K562 (cell line): ENCODE measurements around the gene TMEM135. TPM values are rescaled to one million over a fixed set of nuclear protein-coding genes. Genes with fewer than 3 reads are reported as not detected.

Source experiments
- E4F1 ChIP-seq: fragments of 250-450 bp; sonication (Bioruptor Pico); IDR thresholded peaks from 2 replicates; pipeline ENCODE4 v1.5.0; 2021; ENCODE audit warnings: mild to moderate bottlenecking, borderline replicate concordance
- EWSR1 ChIP-seq: fragments of 450-650 bp; IDR thresholded peaks from 2 replicates; pipeline ENCODE4 v1.6.1; 2018; ENCODE audit warnings: borderline replicate concordance, mild to moderate bottlenecking, low read depth, moderate library complexity; ENCODE audit not compliant: partially characterized antibody
- TCF7L2 ChIP-seq: fragments of 150-350 bp; IDR thresholded peaks from 2 replicates; pipeline ENCODE4 v1.6.1; 2016; ENCODE audit warnings: low read depth, mild to moderate bottlenecking, low read length, moderate library complexity
- TEAD2 ChIP-seq: fragments of 450-650 bp; IDR thresholded peaks from 2 replicates; pipeline ENCODE4 v1.6.1; 2016; ENCODE audit warnings: missing genetic modification characterization, control low read depth, missing compliant biosample characterization
- polyA plus RNA-seq, 8 experiments: library from polyadenylated mRNA; depleted of rRNA in 4 of 8; stranded (reverse) in 5 of 8; unstranded in 3 of 8; fragments of >200 nt; fragmentation: Nextera tagmentation in 2 of 8; fragmentation: Illumina TruSeq in 1 of 8; extraction: Ambion mirVana in 2 of 8; extraction: Trizol in 1 of 8; gene quantifications; 2 replicates each; pipeline versions ENCODE4 v1.2.1 to v1.2.3, GENCODE V29; 2011 to 2014; ENCODE audit warnings: inconsistent platforms in 1 of 8, missing spikeins in 1 of 8
- total RNA-seq, 7 experiments: library from RNA; depleted of rRNA in 6 of 7; stranded (reverse); fragments of >200 nt in 6 of 7; fragmentation: Illumina TruSeq in 2 of 7; extraction: Trizol in 2 of 7; gene quantifications; 2 replicates each; pipeline versions ENCODE4 v1.2.1 to v1.2.3, GENCODE V29; 2011 to 2021; ENCODE audit warnings: low replicate concordance in 1 of 7
- TF ChIP-seq, protein P1 (sequence below): fragments of 450-650 bp; IDR thresholded peaks from 2 replicates; pipeline ENCODE4 v1.7.1; 2018; ENCODE audit warnings: mild to moderate bottlenecking, low read depth; ENCODE audit not compliant: partially characterized antibody
- TF ChIP-seq, protein P2 (sequence below): fragments of 450-650 bp; IDR thresholded peaks from 2 replicates; pipeline ENCODE4 v1.6.1; 2016; ENCODE audit warnings: mild to moderate bottlenecking, moderate library complexity

The TMEM135 gene
- total and polyA plus RNA-seq, 9 of the 15 experiments (the other 6 are each of a cell fraction or from before 2014, with no cell fraction given) = 17.3 to 53.6 (median 24.9) TPM

- TF ChIP-seq, protein P1, sequence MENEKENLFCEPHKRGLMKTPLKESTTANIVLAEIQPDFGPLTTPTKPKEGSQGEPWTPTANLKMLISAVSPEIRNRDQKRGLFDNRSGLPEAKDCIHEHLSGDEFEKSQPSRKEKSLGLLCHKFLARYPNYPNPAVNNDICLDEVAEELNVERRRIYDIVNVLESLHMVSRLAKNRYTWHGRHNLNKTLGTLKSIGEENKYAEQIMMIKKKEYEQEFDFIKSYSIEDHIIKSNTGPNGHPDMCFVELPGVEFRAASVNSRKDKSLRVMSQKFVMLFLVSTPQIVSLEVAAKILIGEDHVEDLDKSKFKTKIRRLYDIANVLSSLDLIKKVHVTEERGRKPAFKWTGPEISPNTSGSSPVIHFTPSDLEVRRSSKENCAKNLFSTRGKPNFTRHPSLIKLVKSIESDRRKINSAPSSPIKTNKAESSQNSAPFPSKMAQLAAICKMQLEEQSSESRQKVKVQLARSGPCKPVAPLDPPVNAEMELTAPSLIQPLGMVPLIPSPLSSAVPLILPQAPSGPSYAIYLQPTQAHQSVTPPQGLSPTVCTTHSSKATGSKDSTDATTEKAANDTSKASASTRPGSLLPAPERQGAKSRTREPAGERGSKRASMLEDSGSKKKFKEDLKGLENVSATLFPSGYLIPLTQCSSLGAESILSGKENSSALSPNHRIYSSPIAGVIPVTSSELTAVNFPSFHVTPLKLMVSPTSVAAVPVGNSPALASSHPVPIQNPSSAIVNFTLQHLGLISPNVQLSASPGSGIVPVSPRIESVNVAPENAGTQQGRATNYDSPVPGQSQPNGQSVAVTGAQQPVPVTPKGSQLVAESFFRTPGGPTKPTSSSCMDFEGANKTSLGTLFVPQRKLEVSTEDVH = no peak
- TF ChIP-seq, protein P2, sequence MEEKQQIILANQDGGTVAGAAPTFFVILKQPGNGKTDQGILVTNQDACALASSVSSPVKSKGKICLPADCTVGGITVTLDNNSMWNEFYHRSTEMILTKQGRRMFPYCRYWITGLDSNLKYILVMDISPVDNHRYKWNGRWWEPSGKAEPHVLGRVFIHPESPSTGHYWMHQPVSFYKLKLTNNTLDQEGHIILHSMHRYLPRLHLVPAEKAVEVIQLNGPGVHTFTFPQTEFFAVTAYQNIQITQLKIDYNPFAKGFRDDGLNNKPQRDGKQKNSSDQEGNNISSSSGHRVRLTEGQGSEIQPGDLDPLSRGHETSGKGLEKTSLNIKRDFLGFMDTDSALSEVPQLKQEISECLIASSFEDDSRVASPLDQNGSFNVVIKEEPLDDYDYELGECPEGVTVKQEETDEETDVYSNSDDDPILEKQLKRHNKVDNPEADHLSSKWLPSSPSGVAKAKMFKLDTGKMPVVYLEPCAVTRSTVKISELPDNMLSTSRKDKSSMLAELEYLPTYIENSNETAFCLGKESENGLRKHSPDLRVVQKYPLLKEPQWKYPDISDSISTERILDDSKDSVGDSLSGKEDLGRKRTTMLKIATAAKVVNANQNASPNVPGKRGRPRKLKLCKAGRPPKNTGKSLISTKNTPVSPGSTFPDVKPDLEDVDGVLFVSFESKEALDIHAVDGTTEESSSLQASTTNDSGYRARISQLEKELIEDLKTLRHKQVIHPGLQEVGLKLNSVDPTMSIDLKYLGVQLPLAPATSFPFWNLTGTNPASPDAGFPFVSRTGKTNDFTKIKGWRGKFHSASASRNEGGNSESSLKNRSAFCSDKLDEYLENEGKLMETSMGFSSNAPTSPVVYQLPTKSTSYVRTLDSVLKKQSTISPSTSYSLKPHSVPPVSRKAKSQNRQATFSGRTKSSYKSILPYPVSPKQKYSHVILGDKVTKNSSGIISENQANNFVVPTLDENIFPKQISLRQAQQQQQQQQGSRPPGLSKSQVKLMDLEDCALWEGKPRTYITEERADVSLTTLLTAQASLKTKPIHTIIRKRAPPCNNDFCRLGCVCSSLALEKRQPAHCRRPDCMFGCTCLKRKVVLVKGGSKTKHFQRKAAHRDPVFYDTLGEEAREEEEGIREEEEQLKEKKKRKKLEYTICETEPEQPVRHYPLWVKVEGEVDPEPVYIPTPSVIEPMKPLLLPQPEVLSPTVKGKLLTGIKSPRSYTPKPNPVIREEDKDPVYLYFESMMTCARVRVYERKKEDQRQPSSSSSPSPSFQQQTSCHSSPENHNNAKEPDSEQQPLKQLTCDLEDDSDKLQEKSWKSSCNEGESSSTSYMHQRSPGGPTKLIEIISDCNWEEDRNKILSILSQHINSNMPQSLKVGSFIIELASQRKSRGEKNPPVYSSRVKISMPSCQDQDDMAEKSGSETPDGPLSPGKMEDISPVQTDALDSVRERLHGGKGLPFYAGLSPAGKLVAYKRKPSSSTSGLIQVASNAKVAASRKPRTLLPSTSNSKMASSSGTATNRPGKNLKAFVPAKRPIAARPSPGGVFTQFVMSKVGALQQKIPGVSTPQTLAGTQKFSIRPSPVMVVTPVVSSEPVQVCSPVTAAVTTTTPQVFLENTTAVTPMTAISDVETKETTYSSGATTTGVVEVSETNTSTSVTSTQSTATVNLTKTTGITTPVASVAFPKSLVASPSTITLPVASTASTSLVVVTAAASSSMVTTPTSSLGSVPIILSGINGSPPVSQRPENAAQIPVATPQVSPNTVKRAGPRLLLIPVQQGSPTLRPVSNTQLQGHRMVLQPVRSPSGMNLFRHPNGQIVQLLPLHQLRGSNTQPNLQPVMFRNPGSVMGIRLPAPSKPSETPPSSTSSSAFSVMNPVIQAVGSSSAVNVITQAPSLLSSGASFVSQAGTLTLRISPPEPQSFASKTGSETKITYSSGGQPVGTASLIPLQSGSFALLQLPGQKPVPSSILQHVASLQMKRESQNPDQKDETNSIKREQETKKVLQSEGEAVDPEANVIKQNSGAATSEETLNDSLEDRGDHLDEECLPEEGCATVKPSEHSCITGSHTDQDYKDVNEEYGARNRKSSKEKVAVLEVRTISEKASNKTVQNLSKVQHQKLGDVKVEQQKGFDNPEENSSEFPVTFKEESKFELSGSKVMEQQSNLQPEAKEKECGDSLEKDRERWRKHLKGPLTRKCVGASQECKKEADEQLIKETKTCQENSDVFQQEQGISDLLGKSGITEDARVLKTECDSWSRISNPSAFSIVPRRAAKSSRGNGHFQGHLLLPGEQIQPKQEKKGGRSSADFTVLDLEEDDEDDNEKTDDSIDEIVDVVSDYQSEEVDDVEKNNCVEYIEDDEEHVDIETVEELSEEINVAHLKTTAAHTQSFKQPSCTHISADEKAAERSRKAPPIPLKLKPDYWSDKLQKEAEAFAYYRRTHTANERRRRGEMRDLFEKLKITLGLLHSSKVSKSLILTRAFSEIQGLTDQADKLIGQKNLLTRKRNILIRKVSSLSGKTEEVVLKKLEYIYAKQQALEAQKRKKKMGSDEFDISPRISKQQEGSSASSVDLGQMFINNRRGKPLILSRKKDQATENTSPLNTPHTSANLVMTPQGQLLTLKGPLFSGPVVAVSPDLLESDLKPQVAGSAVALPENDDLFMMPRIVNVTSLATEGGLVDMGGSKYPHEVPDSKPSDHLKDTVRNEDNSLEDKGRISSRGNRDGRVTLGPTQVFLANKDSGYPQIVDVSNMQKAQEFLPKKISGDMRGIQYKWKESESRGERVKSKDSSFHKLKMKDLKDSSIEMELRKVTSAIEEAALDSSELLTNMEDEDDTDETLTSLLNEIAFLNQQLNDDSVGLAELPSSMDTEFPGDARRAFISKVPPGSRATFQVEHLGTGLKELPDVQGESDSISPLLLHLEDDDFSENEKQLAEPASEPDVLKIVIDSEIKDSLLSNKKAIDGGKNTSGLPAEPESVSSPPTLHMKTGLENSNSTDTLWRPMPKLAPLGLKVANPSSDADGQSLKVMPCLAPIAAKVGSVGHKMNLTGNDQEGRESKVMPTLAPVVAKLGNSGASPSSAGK = peak; percentile 84
- TF ChIP-seq EWSR1 (no peak), E4F1 (CRISPR knock-in tag) (no peak), TCF7L2 (no peak), TEAD2 (tag) (no peak)
Observed at GRCh38 chr11:87037450-87038234, at the start of gene TMEM135 (continued).
